Activated CD8-positive, alpha-beta memory T cell treated with anti-CD3 and anti-CD28 coated beads, Interleukin-2, amount 50 U/mL, for 24 hours (primary cell): Measurements from ENCODE around the gene CKS1B.

ENCODE experiments used
- DNase-seq: peaks from one replicate; pipeline ENCODE4 v3.0.0-alpha.2; 2020; ENCODE audit errors: extremely low read depth

CKS1B gene

GRCh38 chr1:155002464-155003226, 28.2 kb downstream of the CKS1B start, which contains the start of gene ZBTB7B:
TSS of gene ZBTB7B (plus strand) at chr1:155002802. CDS start at chr1:155014661, 11,859 bp downstream.
- DNase-seq = no peak

GRCh38 chr1:155003227-155003765, 28.8 kb downstream of the CKS1B start:
- DNase-seq = no peak

GRCh38 chr1:155003766-155004351, 29.4 kb downstream of the CKS1B start:
- DNase-seq = no peak

DNA sequence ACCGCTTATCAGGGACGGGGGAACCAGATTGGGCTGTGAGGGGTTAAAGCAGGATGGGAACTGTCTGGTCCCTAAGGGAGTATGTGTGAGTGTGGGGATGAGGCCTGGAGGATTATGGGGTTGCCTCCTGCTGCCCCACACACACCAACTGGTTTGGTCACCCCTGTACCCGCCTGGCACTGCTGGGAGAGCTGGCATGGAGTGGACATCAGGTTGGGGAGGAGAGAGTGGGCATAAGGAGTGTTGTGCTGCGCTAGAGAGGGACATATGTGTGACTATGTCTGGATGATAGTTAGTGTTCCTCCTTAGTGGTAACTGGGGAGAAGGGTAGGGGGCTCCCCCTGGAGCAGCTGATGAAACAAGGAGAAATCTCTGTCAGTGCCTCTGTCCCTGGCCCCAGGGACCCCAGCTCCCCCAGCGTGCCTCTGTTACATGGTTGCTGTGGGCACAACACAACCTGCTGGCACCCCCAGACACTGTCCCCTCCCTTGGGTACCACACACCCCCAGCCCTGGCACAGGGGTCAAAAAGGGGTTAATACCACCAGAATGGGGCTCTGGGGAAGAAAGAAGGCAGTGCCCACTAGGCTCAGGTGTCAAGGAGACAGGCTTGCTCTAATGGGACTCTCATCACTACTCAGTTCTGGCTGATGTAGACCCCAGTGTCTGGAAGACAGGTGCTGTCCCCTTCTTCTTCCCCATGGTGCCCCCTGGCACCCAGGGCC, 30.0 kb downstream of the CKS1B start:
- DNase-seq = no peak

GRCh38 chr1:155005076-155006011, 30.9 kb downstream of the CKS1B start:
- DNase-seq = no peak

- DNase-seq = no peak
These were observed 32.2 kb downstream of the CKS1B start for GRCh38 chr1:155006601-155007101.

DNA sequence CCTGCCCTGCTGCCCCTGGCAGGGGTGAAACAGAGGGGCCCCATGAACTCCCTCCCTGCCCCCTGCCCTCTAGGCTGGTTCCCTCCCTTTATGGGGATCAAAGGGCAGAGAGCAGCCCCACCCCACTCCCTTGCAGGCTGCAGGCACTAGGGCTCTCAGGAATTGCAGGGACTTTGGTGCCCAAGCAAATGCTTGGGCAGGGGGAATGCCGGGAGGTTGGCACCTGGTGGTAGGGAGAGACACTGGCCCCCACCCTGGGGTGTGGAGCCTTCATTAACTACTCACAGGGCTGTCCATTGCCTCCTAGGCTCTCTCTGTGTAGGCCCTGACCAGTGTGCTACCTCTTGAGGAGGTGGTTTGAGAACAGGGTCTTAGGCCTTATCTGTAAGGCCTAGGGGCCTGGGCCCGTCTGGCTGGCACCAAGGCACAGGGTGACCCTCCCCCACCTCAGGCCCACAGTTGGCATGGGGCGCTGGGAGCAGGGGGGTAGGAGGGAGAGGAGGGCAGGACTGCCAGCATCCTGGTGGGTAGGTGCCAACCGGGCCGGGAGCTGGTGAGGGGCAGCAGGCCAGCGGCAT, 32.9 kb downstream of the CKS1B start:
- DNase-seq = no peak

- no peak for DNase-seq
These were observed 33.8 kb downstream of the CKS1B start for GRCh38 chr1:155008015-155008941.

GRCh38 chr1:155009221-155009711, 34.8 kb downstream of the CKS1B start:
- DNase-seq = no peak

DNA sequence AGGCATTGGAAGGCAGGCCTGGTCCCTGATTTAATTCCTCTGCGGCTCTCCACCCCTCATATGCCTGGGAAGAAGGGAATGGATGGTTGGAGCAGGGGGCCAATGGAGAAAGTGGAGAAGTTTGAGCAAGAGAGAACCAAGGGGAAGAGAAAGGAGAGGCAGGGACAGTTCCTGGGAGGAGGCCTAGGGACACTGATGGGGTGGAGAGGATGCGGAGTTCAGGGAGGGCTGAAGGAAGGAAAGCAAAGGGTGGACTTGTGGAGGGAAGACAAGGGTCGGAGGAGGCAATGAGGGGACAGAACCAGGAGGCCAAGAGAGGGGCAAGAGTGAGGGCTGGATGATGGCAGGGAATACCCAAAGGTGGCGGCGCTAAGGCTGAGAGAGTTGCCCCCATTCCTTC, 35.3 kb downstream of the CKS1B start:
- no peak for DNase-seq

DNA sequence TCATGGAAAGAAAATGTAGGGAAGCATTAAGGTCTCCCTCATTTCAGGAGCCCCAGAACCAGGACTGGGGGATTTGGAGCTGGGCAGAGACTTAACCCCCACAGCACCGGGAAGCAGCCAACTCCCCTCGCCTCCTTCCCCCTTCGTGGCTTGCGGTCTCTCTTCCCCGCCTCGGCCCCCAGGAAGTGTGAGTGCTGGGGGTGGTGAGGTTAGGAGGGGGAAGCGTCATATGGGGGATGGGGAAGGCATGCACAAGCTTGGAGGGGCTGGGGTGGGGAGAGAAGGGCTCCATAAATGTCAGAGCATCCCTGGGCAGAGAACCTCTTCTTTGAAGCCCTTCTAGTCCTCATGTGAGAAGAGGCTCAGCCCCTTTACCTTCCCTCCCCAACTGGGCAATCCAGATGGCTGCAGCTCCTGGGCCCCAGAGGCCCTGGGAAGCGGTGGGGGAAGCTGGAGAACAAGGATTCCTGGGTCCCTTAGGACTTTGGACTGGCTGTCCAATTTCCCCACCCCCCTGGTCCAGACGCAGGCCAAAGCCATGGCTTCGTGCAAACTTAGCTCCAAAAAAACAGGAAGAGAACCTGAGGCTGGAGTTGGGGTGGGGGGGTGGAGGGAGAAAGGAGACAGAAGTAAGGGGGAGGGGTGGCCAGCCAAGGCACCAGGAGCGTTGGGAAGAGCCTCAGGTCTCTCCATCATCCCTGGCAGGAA, 35.9 kb downstream of the CKS1B start:
- no peak for DNase-seq

DNA sequence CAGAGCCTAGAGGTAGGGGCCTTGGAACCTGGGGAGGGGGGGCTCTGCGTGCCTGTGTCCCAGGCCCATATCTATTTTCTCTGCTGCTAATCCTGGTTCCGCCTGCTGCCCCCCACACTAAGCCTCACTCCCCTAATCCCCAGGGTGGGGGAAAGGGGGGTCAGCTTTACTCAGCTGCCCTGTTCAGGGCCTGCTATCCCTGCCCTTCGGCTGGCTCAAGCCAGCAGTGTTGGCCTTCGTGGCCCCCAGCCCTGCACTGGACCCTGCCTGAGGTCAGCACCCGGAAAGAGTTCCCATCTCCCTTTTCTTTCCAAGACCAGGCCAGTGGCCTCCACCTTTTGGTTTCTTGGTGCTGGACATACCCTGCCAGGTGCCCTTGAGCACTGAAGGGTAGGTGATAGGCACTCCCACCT, 36.5 kb downstream of the CKS1B start:
- DNase-seq = no peak

- no peak for DNase-seq
These were observed 37.0 kb downstream of the CKS1B start for GRCh38 chr1:155011437-155012025.

- DNase-seq = no peak
These were observed 37.6 kb downstream of the CKS1B start for GRCh38 chr1:155012026-155012546.

DNA sequence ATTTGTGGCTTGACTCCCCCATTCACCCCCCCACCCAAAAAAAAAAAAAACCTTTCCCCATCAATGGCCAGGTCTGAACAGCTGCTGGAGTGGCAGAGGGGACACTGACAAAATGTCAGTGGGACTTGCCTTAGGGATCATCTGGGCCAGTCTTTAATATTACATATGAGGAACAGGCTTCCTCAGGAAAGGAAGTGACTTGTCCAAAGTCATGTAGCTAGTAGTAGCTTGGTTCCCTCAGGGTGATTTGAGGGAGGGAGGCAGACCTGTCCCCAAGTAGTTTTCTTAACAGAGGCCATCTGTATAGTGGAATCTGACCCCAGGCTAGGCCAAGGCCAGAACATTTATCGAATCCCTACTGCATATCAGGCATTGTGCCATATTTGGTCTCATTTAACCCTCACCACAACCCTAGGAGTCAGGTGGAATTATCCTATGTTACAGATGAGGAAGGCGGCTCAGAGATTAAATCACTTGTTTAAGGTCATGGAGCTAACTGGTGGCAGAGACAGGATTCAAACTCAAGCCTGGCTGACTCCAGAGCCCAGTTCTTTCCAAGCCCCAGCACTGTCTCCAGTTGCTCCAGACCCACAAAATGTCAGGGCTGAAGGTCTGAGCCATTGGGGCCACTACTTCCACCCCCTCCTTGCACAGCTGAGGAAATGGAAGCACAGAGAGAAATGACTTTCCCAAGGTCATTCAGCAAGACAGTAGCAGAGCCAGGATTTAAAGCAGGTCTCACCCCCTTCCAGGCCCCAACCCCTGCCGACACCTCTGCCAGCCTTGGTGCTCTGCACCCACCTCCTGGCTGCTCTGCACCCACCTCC, 38.5 kb downstream of the CKS1B start:
- no peak for DNase-seq

DNA sequence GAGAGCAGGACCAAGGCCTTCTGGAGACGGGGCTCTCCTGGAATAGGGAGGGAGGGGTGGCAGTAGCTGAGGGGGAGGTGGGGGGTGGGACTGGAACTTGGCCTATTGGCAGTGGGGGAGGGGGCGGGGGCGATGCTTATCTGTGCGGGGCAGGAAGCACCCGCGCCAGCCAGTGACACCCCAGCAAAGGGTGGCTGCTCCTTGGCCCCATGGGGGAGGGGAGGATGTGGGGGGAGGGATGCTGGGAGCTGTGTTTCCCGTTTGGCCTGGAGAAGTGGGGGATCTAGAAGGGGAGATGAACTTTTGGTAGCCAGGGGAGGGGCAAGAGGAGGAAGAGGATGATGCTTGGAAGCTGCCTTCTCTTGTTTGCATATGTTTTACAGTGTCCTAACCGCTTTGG, 39.2 kb downstream of the CKS1B start:
- no peak for DNase-seq
